GM18873 (cell line): Measurements from ENCODE around the gene TSTD1.
A peak's percentile ranks its signal among the peaks of the same experiment; 100 is the strongest.
"Not testable (repeated sequence)": the region's sequence is repeated elsewhere in the genome, so short reads cannot be mapped to it uniquely, and the experiment has no call there.

Source experiments
- ATAC-seq: cut with Tn5 transposase; IDR thresholded peaks from one replicate; pipeline ENCODE4 v1.9.1; 2021; ENCODE audit warnings: mild to moderate bottlenecking, moderate library complexity, moderate number of reproducible peaks; ENCODE audit not compliant: unreplicated experiment, low FRiP score

Gene TSTD1

GRCh38 chr1:161069731-161070270 is 31.0 kb upstream of the TSTD1 start, which contains the start of gene ARHGAP30:
Gene ARHGAP30, minus strand, starts transcription at chr1:161069891. Its CDS starts 267 bp downstream, at chr1:161069624.
- ATAC-seq, result peak; percentile 80

DNA sequence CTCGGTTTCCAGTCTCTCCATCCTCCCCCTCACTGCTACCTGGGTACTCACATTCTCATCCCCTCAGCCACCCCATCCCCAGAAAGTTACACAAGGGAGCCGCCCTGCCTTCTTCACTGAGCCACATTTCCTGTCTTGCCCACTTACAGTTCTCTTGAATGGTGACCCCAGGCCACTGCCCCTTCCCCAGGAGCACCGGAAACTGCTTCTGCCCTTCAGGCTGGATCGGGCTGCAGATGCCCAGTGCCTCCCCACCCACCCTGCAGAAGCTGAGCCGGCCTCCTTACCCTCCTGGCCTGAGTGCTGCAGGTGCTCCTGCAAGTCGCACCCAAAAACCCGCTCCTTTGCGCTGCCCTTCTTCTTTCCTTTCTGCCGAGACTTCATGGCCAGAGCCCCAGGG is 30.5 kb upstream of the TSTD1 start:
- no peak for ATAC-seq

- peak; percentile 29 for ATAC-seq
Observed at GRCh38 chr1:161068306-161069234, 29.8 kb upstream of the TSTD1 start.

- no peak for ATAC-seq
Observed at GRCh38 chr1:161066694-161067093, 27.9 kb upstream of the TSTD1 start.

DNA sequence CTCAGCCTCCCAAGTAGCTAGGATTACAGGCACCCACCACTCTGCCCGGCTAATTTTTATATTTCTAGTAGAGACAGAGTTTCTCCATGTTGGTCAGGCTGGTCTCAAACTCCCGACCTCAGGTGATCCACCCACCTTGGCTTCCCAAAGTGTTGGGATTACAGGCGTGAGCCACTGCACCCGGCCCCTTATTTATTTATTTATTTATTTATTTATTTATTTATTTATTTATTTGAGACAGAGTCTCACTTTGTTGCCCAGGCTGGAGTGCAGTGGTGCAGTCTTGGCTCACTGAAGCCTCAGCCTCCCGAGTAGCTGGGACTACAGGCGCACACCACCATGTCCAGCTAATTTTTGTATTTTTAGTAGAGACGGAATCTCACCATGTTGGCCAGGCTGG is 26.9 kb upstream of the TSTD1 start:
- ATAC-seq, result not testable (repeated sequence)

- ATAC-seq, result not testable (repeated sequence)
Observed at GRCh38 chr1:161063936-161064335, 25.2 kb upstream of the TSTD1 start.

DNA sequence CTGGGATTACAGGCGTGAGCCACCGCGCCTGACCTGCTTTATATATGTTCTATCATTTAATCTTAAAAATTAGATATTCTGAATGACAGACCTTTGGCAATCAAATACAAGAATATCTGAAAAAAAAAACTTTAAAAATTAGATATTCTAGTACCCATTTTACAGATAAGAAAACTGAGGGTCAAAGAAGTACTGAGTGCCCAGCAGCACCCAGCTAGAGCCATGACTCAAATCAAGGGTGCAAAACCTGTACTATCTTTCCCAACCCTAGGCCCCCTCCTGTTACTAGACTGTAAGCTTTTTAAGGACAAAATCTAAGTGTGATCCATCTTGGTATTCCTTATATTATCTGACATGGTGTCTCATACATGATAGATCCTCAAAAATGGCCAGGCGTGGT is 22.7 kb upstream of the TSTD1 start:
- no peak for ATAC-seq

GRCh38 chr1:161059293-161059692 is 20.5 kb upstream of the TSTD1 start:
- no peak for ATAC-seq

GRCh38 chr1:161054805-161055204 is 16.0 kb upstream of the TSTD1 start:
- no peak for ATAC-seq

DNA sequence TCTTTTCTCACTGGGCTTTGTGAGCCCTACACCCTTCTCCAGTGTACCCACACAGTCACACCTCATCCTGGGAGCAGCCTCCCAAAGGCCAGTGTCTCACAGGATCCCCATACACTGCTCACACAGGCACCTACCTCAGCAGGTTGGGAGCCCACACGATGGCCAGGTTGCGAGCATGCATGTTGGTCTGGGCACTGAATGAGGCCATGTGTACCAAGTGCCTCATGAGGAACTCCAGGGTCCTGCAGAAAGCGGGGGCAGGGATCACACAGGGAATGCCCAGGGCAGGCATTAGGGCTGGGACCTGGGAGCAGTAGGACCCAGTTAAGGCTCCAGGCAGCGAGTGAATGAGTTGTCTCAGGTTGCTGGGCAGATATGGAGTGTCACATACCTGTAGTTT is 15.5 kb upstream of the TSTD1 start:
- no peak for ATAC-seq

DNA sequence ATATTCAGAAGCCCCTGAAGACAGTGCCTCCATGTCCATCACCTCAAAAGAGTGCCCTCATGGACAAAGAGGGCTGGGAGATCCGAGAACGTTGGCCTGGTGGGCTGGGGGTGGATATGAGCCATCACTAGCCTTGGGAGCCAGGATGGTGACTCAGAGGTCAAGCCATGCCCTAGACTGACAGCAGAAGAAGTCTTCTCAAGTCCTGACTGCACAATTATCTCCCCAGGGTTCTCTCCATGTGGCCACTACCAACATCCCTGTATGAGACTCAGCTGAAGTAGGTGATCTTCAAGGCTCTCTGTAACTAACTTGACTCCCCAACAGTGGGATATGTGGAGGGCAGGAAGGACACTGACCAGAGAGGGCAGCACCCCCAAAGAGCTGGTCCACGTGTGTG is 14.1 kb upstream of the TSTD1 start:
- ATAC-seq, result no peak

- no peak for ATAC-seq
Observed at GRCh38 chr1:161051219-161051618, 12.5 kb upstream of the TSTD1 start.

DNA sequence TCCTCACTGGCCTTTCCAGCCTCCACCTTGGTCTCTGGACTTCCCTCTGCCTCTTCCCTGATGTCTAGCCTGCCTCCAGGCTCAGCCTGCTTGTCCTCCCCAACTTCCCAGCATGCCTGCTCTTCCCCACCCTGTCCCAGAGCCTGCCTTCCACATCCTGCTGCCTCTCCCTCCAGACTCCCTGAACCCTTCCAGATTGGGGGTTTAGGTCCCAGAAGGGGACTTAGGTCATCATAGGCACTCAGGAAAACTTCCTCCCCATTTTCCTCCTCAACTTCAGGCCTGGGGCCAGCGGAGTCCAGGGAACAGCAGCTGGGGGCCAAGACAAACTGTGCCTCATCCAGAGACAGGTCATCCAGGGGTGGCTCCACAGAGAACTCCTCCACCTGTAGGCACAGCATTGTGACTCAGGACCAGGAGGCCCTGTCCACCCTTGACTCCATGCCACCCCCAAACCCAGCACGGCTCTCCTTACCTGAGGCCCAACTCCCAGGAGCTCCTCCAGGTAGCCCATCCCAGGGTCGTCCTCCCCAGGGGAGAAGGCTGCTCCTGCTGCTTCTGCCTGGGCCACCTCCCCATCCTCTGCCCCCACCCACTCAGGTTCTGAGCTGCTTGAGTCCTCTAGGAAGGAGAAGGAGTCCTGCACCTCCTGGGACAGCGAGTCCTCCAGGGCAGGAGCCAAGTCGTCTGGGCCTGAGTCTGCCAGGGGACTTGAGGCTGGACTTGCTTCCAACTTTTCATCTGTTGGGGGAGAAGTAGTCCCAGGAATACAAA is 10.4 kb upstream of the TSTD1 start:
- no peak for ATAC-seq

GRCh38 chr1:161047436-161048420 is 9.0 kb upstream of the TSTD1 start:
- no peak for ATAC-seq

GRCh38 chr1:161046605-161047228 is 8.0 kb upstream of the TSTD1 start:
- ATAC-seq, result peak; percentile 37

- peak; percentile 50 for ATAC-seq
Observed at GRCh38 chr1:161045736-161046604, 7.2 kb upstream of the TSTD1 start, which contains the start of gene USF1. Gene USF1, minus strand, starts transcription at chr1:161045977. Its CDS starts 2,702 bp downstream, at chr1:161043275.

DNA sequence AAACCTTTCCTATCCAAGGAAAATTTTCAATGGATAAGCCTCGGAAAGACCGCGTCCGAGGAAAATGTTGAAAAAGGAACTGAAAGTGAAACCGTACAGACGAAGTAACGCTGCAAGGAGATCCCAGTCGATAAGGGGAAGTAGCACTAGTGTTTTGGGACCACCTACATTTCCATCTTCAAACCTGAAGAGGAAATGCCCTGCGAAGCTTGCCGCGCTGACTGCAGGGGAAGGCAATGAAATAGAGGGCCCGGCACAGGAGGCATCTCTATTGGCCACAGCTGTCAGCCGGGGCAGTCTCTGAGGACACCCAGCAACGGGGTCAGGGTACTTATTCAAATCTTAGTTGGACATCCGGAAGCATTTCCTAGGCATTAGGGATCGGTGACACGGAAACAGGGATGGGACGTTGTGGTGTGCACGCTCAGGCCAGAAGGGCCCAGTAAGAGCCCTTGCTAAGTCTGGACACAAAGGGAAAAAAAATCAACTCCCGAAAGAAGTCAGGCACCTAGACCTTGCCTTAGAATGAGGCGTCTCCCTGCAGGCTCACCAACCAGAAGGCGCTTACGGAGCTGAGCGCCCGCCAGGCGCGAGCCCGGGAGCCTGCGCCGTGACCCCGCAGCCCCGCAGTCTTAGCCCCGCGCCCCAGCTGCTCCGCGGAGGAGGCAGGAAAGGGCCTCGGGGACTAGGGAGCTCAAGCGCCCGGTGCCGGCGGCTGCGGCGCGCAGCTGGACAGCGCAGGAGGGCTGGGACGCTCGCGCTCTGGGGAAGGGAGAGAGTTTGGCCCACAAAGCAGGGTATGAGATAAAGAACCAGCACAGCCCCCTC is 6.4 kb upstream of the TSTD1 start:
- peak; percentile 3 for ATAC-seq

GRCh38 chr1:161044535-161044907 is 5.8 kb upstream of the TSTD1 start:
- ATAC-seq, result no peak
